IMR-90 (cell line): ENCODE data around the gene PALM. TPM values are rescaled to one million over a fixed set of nuclear protein-coding genes. Genes with fewer than 3 reads are reported as not detected.

Experiments
- ATAC-seq: fragments of 200-7000 bp; cut with Tn5 transposase; 2 replicates; pipeline ENCODE4 v1.9.1; 2020; ENCODE audit warnings: low read depth, mild to moderate bottlenecking, moderate library complexity
- BruUV-seq: library from RNA; stranded (reverse); fragments of 400-500 nt; replicated peaks from 2 replicates; lab custom pipeline; 2021; lab: Mats Ljungman, UMichigan
- CTCF ChIA-PET: fragments of 300-600 bp; formaldehyde crosslinking; extraction: SDS; loops from one replicate; lab custom pipeline; 2021; ENCODE audit warnings: antibody characterized with exemption; lab: Yijun Ruan, JAX
- POLR2A ChIA-PET: fragments of 300-600 bp; sonication (Branson Sonifier 250); formaldehyde crosslinking; loops from one replicate; lab custom pipeline; 2022; ENCODE audit warnings: antibody characterized with exemption; ENCODE audit not compliant: unreplicated experiment; lab: Charles Lee
- DNase-seq: peaks from one replicate; pipeline ENCODE4 v3.0.0; 2013
- H2AFZ ChIP-seq: replicated peaks from 2 replicates; pipeline ENCODE3; 2013; ENCODE audit warnings: low read length, mild to moderate bottlenecking; ENCODE audit not compliant: poor library complexity
- H2AK5ac ChIP-seq: 2 replicates; pipeline ENCODE4 v1.6.1; 2013; ENCODE audit warnings: low read depth, low read length, inconsistent platforms
- H2AK9ac ChIP-seq: replicated peaks from 2 replicates; pipeline ENCODE3; 2013; ENCODE audit warnings: mild to moderate bottlenecking, low read depth, low read length, moderate library complexity; ENCODE audit not compliant: poor library complexity
- H2BK120ac ChIP-seq: 2 replicates; pipeline ENCODE4 v1.6.1; 2013; ENCODE audit warnings: low read depth, low read length, inconsistent platforms
- H2BK15ac ChIP-seq: 3 replicates; pipeline ENCODE4 v1.6.1; 2013; ENCODE audit warnings: low read depth, low read length, inconsistent platforms
- H2BK20ac ChIP-seq: 2 replicates; pipeline ENCODE4 v1.6.1; 2013; ENCODE audit warnings: low read depth, mild to moderate bottlenecking, inconsistent platforms, low read length, moderate library complexity
- H2BK5ac ChIP-seq: 2 replicates; pipeline ENCODE4 v1.6.1; 2013; ENCODE audit warnings: mild to moderate bottlenecking, low read depth, low read length, inconsistent platforms; ENCODE audit not compliant: poor library complexity, severe bottlenecking
- H3K14ac ChIP-seq: replicated peaks from 2 replicates; pipeline ENCODE4 v1.6.1; 2013; ENCODE audit warnings: low read depth, low read length, inconsistent platforms
- H3K18ac ChIP-seq: 2 replicates; pipeline ENCODE4 v1.6.1; 2013; ENCODE audit warnings: low read depth, low read length, control low read depth
- H3K23ac ChIP-seq: 2 replicates; pipeline ENCODE4 v1.6.1; 2013; ENCODE audit warnings: low read depth, low read length, inconsistent platforms
- H3K27ac ChIP-seq: 2 replicates; pipeline ENCODE4 v1.5.1; 2013; ENCODE audit warnings: mild to moderate bottlenecking, control low read depth, low read length; ENCODE audit not compliant: insufficient read depth
- H3K27me3 ChIP-seq: 2 replicates; pipeline ENCODE4 v1.6.1; 2013; ENCODE audit warnings: low read length; ENCODE audit not compliant: control insufficient read depth, insufficient read depth
- H3K36me3 ChIP-seq: 2 replicates; pipeline ENCODE4 v1.6.1; 2013; ENCODE audit warnings: low read length, mixed read lengths; ENCODE audit not compliant: control insufficient read depth, insufficient read depth
- H3K4ac ChIP-seq: 2 replicates; pipeline ENCODE4 v1.6.1; 2013; ENCODE audit warnings: low read depth, low read length, inconsistent platforms
- H3K4me1 ChIP-seq: 2 replicates; pipeline ENCODE4 v1.6.1; 2013; ENCODE audit warnings: low read length, mixed read lengths; ENCODE audit not compliant: control insufficient read depth, insufficient read depth
- H3K4me2 ChIP-seq: 2 replicates; pipeline ENCODE4 v1.6.1; 2013; ENCODE audit warnings: low read depth, mild to moderate bottlenecking, control low read depth, low read length, moderate library complexity
- H3K4me3 ChIP-seq: 2 replicates; pipeline ENCODE4 v1.5.1; 2013; ENCODE audit warnings: low read depth, mild to moderate bottlenecking, control low read depth, low read length, moderate library complexity; ENCODE audit not compliant: insufficient read depth
- H3K56ac ChIP-seq: 2 replicates; pipeline ENCODE4 v1.6.1; 2013; ENCODE audit warnings: low read length, inconsistent platforms; ENCODE audit not compliant: insufficient read depth; ENCODE audit errors: extremely low read depth
- H3K79me1 ChIP-seq, 2 experiments: 2 replicates each; pipeline ENCODE4 v1.6.1; 2013; ENCODE audit warnings: low read length in 2 of 2, inconsistent platforms in 1 of 2, low read depth in 1 of 2
- H3K9ac ChIP-seq: 2 replicates; pipeline ENCODE4 v1.6.1; 2013; ENCODE audit warnings: low read depth, low read length, control low read depth
- H3K9me1 ChIP-seq: 2 replicates; pipeline ENCODE4 v1.6.1; 2013; ENCODE audit warnings: low read length, inconsistent platforms; ENCODE audit not compliant: insufficient read depth
- H3K9me3 ChIP-seq: 2 replicates; pipeline ENCODE4 v1.6.1; 2013; ENCODE audit warnings: low read length; ENCODE audit not compliant: control insufficient read depth, insufficient read depth
- H4K20me1 ChIP-seq: 2 replicates; pipeline ENCODE4 v1.6.1; 2013; ENCODE audit warnings: low read length, inconsistent platforms; ENCODE audit not compliant: insufficient read depth
- H4K5ac ChIP-seq: 2 replicates; pipeline ENCODE4 v1.6.1; 2013; ENCODE audit warnings: mild to moderate bottlenecking, low read depth, low read length, control low read depth
- H4K8ac ChIP-seq, 2 experiments: 2 replicates each; pipeline ENCODE4 v1.6.1; 2013; ENCODE audit warnings: low read depth in 2 of 2, low read length in 2 of 2, control low read depth in 1 of 2, inconsistent platforms in 1 of 2
- H4K91ac ChIP-seq: 2 replicates; pipeline ENCODE4 v1.6.1; 2013; ENCODE audit warnings: low read depth, low read length, inconsistent platforms; ENCODE audit not compliant: insufficient read depth
- BHLHE40 ChIP-seq: fragments of 150-350 bp; IDR thresholded peaks from 2 replicates; pipeline ENCODE4 v1.6.1; 2016; ENCODE audit warnings: mild to moderate bottlenecking, low read depth, low read length
- ELK1 ChIP-seq: fragments of 150-350 bp; IDR thresholded peaks from 2 replicates; pipeline ENCODE4 v1.6.1; 2016; ENCODE audit warnings: low read depth, mild to moderate bottlenecking, low read length, moderate library complexity, borderline replicate concordance
- RCOR1 ChIP-seq: IDR thresholded peaks from 2 replicates; pipeline ENCODE4 v1.6.1; 2012; ENCODE audit warnings: mild to moderate bottlenecking, low read length, improper control_type of control experiment; ENCODE audit not compliant: insufficient replicate concordance
- WGBS, 2 experiments: methylation state at CpG; one replicate each; pipeline versions ENCODE4 v1.1.5 to v1.1.7; 2013; ENCODE audit warnings: missing lambda C conversion rate in 2 of 2; ENCODE audit not compliant: insufficient read length in 1 of 2; ENCODE audit errors: extremely low coverage in 2 of 2; 5-methylcytosine and 5-hydroxymethylcytosine counted together
- dilution Hi-C: fragments of 300-500 bp; cut with HindIII; formaldehyde crosslinking; loops from one replicate; pipeline ENCODE4 v1.14.3; 2018; ENCODE audit warnings: low sequenced_read_pairs; ENCODE audit not compliant: unreplicated experiment
- in situ Hi-C: fragments of 300-500 bp; cut with MboI; formaldehyde crosslinking; loops from 3 replicates; pipeline ENCODE4 v1.14.3; 2019; ENCODE audit warnings: low sequenced_read_pairs, inconsistent platforms, mixed read lengths
- intact Hi-C: fragments of 100-400 bp; cut with micrococcal nuclease; formaldehyde crosslinking; loops from 2 replicates; pipeline ENCODE4 v1.10.0; 2022
- polyA plus RNA-seq, 3 experiments: library from polyadenylated mRNA; depleted of rRNA; stranded (reverse); fragments of >200 nt; gene quantifications; 2 replicates each; pipeline ENCODE4 v1.2.3, GENCODE V29; 2012; ENCODE audit warnings: low replicate concordance in 1 of 3
- total RNA-seq: library from RNA; depleted of rRNA; stranded (reverse); fragments of >200 nt; gene quantifications from 2 replicates; pipeline ENCODE4 v1.2.3, GENCODE V29; 2012

PALM gene
- total and polyA plus RNA-seq, 2 of the 4 experiments (the other 2 are of a cell fraction) = 2.2 to 7.4 TPM

GRCh38 chr19:734716-735115 is 26.0 kb downstream of the PALM start:
- Histone ChIP-seq H2AK9ac (no peak overlapping the region), H3K79me1 (no peaks in the 10 kb centered on the region), H3K56ac (no peak overlapping the region), H3K14ac (no peak overlapping the region), H3K4me1 (no peaks in the 10 kb centered on the region), H3K18ac (no peak overlapping the region), H4K8ac (no peak overlapping the region), H2BK5ac (no peak overlapping the region), H2BK120ac (no peak overlapping the region), H2AK5ac (no peak overlapping the region), H4K91ac (no peak overlapping the region), H3K4me2 (no peak overlapping the region), H2BK15ac (no peak overlapping the region), H3K9me3 (no peaks in the 10 kb centered on the region), H3K27me3 (no peaks in the 10 kb centered on the region), H3K9ac (no peak overlapping the region), H2BK20ac (no peak overlapping the region), H4K5ac (no peak overlapping the region), H3K9me1 (no peaks in the 10 kb centered on the region), H3K23ac (no peak overlapping the region), H3K4me3 (no peak overlapping the region), H3K4ac (no peak overlapping the region), H4K20me1 (no peaks in the 10 kb centered on the region), H3K36me3 (peaks cover 8% of the 10 kb centered on the region), H2AFZ (no peak overlapping the region), H3K27ac (no peak overlapping the region)
- ChIA-PET CTCF (no interaction called here), POLR2A (no interaction called here)
- DNase-seq (no peak), ATAC-seq (no peak)
- WGBS, 2 experiments = 67% methylated on average over 2 of the region's 13 CpGs; no CpG with 5 or more reads in 1 of the 2 experiments
- BruUV-seq = no TSS peak
- in situ Hi-C loops (loop anchor here (5.0 kb wide), 2 partner anchors 67 to 147 kb away; partner anchors contain the start of gene HCN2), intact Hi-C loops (loop anchor here (1.0 kb wide), 2 partner anchors 69 to 150 kb away; no protein-coding TSS in a partner anchor), dilution Hi-C loops (no loop called here)
- TF ChIP-seq RCOR1 = no peak
- no peak for TF ChIP-seq ELK1
- no peak for TF ChIP-seq BHLHE40
